GM21737 (cell line): ENCODE results near the gene GDF2.

ENCODE experiments used
- ATAC-seq: cut with Tn5 transposase; IDR thresholded peaks from one replicate; pipeline ENCODE4 v1.9.1; 2021; ENCODE audit warnings: mild to moderate bottlenecking, moderate library complexity; ENCODE audit not compliant: unreplicated experiment

Gene GDF2

DNA sequence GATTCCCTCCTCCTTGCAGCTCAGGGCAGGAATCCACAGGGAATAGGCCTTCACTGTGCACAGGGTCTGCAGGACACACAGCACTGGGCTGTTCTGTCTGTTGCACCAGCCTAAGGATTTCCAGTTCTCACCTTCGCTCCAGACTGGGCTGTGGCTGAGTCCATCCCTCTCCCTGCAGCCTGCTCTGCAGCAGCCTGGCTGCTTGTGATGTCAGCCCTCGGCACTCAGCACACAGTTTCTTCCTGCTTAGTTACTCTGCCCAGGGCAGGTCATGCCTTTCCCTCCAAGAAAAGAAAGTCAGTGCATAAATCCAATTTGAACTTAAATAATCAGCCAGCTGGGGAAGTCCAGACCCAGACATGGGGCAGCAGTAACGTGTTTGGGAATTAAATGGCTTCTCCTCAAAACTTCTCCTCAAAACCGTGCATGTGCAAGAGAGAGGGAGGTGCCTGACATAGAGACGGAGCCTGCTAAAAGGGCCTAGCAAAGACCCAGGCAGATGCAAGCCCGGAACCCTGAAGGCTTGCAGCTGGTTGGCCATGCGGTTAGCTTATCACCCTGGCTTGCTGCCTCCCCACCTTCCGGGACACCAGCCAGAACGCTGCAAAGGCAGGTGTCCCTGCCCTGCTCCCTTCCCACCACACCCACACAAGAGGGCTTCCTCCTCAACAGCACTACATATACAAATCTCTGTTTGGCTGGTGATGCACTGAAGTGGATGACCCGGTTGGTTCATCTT, 10.9 kb upstream of the GDF2 start:
- ATAC-seq: no peak

DNA sequence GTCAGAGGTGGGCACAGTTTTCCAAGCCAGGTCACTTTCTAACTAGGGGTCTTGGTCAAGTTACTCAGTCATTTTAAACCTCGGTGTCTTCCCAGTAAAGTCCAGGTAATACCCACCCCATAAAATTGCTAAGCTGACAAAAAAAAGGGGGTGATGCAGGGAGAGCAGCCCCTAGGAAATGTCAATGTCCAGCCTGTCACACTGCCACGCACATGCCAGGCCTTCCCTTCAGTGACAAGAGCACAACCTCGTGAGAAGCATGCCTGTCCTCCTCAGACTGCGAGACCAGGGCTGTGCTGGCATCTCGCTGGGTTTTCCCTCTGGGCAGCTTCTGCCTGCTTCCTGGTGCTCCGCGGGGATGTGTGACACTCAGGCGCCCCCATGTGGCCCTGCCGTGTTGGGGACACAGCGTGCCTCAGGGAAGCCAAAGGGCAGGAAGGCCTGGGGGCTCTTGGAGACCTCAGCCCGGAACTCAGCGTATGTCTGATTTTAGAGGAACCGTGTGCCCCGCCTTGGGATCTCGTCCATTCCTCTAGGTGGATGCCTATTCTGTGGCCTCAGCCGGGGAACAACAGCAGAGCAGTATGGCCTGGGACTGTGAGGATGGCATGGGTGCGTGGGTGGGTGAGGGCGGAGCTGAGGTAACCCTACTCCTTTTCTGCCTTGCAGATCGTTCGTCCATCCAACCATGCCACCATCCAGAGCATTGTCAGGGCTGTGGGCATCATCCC, 10.2 kb upstream of the GDF2 start:
- peak; percentile 67 for ATAC-seq

DNA sequence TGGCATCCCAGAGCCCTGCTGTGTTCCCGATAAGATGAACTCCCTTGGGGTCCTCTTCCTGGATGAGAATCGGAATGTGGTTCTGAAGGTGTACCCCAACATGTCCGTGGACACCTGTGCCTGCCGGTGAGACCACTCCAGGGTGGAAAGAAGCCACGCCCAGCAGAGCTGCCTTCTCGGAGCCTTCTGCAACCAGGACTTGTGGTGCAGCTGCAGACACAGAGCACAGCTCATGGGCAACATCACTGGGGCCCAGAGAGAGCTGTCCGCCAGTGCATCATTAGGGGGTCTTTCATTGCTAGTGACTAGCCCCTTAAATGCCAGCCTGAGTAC, 9.6 kb upstream of the GDF2 start:
- ATAC-seq: no peak

GRCh38 chr10:47314416-47314970, 7.8 kb upstream of the GDF2 start:
- ATAC-seq: no peak

DNA sequence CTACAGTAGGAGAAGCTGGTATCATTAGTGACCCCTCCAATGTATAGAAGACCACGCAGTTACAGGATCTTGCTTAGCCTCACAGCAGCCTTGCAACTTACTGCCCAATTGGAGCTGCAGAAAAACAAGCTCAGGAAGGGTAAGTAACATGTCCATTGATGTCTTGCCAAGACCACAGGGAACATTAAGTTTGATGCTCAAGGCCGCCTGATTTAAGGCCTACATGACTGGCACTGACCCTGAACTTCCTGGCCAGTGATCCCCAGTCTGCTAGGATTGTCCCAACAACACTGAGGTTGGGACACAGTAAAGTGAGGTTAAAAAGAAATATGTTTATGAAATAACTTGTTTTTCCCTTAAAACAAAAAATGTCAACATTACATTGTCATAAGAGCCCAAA, 6.8 kb upstream of the GDF2 start:
- no peak for ATAC-seq

GRCh38 chr10:47316131-47316530, 6.1 kb upstream of the GDF2 start:
- no peak for ATAC-seq

GRCh38 chr10:47317251-47317650, 5.0 kb upstream of the GDF2 start:
- no peak for ATAC-seq

DNA sequence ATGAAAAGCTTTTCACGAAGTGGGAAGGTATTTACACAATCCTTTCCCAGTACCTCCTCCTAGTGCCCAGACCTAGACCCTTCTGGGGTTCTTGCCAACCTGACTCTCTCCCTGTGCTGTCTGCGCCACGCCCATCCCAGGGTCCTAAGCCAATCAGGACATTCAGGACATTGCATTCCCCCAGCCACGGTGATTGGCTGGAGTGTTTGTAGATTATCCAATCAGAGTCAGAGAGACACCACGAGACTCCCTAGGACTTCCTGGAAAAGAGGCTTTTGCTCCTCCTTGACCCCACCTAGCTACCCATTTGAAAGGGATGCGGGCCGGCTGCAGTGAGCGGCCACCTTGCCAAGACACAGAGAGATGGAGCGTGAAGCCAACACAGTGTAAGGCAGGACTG, 3.5 kb upstream of the GDF2 start:
- no peak for ATAC-seq

- ATAC-seq: no peak
Observed at GRCh38 chr10:47319784-47320183, 2.5 kb upstream of the GDF2 start.

DNA sequence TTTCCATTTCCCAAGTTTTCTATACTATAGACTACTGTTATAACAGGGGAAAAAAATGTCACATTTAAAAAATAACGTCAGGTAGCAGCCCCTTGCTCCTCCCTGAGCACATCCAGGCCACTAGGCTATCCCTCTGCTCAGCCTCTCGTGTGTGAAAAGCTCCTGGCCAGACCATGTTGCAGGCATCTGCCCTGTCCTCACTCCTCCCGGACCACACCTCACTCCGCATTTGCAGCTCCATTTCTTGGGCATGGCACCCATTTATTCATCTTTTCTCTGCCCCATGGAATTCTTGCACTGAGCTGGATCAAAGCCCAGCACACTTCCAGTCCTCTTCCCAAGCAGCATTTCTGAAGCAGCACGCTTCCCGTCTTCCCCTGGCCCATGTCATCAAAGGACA, 1.4 kb upstream of the GDF2 start:
- no peak for ATAC-seq

DNA sequence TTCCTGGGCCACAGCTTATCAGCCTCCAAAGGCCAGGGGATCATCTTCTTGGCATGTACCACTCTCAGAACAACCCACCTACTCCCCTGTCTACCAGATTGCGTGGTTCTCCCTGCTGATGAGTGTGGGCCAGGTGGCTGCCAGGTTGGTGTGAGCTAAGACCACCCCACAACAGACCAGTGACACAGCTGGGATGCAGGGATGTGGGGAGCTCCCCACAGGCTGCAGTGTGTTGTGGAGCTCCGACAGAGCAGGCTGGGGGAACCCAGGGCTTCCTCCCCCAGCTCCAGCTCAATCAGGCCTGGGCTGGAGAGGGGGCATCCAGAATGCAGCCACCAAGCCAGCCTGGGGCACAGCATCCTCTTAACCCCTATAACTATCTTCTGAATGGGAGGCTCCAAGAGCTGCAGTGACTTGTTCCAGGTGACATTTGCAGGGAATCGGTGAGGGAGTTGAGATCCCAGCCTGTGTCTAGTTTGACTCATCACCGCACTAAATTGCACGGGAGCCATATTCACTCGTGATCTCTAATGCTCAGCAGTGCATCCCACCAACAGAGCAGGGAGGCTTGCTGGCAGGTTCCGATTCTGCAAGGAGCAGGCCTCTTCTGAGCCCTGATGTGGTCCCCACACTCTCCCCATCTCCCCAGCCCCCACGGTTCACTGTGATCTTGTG, 596 bp upstream of the GDF2 start:
- ATAC-seq: no peak

GRCh38 chr10:47323087-47323486, 833 bp downstream of the GDF2 start:
- no peak for ATAC-seq

DNA sequence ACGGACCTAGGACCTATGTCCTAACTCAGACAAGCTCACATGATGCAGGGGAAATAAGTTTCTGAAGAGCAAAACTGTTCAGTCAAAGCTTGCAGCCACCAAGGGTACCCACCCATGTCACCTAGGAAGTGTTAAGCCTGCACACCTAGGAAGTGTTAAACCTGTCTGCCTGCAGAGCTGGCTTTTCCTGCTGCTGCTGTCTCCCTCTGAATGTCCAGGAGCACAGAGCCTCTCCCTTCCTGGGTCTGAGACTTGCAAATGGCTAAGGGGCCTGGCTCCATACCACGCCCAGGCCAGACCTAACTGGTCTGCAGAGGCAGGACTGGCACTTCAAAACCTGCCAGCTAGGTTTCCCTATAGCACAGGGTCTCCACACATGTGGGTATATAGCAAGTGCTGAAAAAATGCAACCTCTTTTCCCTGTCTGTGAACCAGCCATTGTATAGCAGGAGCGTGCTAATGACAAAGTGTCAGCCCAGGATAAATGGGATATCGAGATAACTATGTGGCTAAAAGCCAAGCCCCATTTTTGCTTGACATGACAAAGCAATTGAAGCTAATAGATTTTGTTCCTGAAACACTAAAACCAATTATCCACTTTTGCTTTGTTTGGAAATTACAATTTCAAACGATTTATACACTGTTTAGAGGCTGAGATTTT, 1.5 kb downstream of the GDF2 start:
- no peak for ATAC-seq

DNA sequence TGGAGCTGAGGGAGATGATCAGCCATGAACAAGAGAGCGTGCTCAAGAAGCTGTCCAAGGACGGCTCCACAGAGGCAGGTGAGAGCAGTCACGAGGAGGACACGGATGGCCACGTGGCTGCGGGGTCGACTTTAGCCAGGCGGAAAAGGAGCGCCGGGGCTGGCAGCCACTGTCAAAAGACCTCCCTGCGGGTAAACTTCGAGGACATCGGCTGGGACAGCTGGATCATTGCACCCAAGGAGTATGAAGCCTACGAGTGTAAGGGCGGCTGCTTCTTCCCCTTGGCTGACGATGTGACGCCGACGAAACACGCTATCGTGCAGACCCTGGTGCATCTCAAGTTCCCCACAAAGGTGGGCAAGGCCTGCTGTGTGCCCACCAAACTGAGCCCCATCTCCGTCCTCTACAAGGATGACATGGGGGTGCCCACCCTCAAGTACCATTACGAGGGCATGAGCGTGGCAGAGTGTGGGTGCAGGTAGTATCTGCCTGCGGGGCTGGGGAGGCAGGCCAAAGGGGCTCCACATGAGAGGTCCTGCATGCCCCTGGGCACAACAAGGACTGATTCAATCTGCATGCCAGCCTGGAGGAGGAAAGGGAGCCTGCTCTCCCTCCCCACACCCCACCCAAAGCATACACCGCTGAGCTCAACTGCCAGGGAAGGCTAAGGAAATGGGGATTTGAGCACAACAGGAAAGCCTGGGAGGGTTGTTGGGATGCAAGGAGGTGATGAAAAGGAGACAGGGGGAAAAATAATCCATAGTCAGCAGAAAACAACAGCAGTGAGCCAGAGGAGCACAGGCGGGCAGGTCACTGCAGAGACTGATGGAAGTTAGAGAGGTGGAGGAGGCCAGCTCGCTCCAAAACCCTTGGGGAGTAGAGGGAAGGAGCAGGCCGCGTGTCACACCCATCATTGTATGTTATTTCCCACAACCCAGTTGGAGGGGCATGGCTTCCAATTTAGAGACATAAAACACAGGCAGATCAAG, 3.3 kb downstream of the GDF2 start:
- no peak for ATAC-seq

DNA sequence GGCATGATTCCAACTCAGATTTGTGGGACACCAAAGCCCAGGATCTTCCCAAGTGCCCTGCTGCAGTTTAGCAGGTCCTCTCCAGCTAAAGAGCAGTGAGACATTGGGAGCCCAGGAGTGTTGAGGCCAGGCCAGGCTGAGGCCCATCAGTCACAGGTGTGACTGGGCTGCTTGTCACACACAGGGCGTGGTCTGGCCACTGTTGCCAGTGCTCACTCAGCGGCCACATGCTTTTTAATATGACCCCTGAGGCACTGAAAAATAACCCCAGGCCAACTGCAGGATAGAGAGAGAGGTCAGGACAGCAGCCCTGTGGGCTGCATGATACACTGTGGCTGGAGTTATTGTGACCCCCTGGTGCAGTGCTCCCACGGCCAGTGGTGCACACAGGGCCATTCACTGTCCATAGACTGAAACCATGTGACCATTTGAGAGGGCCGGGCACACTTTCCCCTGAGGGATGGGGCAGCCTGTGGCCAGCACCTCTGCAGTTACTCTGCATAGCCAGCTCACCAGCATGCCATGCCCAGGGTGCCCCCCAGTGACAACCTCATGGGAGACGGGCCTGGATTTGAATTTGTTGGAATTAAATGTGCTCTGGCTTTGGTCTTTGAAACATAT, 4.2 kb downstream of the GDF2 start:
- ATAC-seq: no peak

- ATAC-seq: no peak
Observed at GRCh38 chr10:47326927-47327330, 4.7 kb downstream of the GDF2 start.

DNA sequence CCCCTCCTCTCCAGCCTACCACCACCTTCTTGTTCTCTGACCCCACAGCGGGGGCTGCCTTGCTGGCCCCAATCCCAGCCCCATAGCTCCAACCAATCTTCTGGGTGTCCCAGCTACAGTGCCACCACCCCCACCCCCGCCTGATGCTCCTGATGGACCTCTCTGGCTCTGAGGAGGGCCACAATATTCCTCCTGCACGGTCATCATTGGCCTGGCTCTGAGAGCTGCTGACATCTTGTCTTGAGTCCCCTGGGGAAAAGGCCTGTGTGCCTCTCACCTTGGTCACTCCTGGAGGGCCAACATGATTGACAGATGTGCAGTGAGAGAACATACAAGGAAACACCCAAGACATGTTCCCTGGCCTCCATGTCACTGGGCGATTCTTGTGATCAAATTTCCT, 7.6 kb downstream of the GDF2 start:
- no peak for ATAC-seq

GRCh38 chr10:47330366-47330765, 8.1 kb downstream of the GDF2 start:
- ATAC-seq: no peak

DNA sequence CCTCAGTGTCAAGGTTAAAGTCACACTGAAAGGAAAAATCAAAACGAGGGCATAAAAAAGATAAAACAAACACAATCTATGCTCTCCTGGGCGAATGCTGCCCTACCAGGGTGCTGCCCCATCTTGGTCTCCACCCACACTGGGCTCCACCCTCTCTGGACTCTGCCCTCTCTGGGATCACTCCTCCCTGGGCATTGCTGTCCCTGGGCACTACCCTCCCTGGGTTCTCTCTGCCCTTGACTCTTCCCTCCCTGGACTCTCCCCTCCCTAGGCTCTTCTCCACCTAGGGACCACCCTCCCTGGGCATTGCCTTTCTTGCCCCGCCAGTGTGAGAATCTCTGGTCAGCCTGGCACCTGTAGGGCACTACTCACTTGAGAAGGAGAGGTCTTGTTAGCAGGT, 8.6 kb downstream of the GDF2 start:
- ATAC-seq: no peak

DNA sequence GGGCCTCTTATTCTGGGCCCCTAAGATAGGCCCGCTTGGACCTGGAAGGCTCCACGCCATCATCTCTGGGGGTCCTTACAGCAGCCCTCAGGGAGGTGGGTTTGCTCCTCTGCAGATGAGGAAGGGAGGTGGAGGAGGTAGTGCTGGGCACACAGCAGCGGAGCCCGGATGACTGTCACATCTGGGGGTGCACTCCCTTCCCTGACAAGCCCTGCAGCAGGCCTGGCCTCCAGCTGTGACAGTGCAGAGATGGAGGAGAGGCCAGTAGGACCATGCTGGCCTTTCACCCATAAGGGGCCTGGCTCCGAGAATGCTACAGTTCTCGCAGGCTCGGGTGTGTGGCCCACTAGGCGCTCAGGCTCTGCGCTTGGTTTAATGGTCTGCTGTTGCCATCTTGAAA, 9.2 kb downstream of the GDF2 start:
- ATAC-seq: no peak
